HFFc6 (cell line): ENCODE results near the gene NOMO2. TPM values are rescaled to one million over a fixed set of nuclear protein-coding genes. Genes with fewer than 3 reads are reported as not detected.
"Not testable (repeated sequence)": the region's sequence is repeated elsewhere in the genome, so short reads cannot be mapped to it uniquely, and the experiment has no call there.

Experiments
- DNase-seq: peaks from one replicate; pipeline ENCODE4 v3.0.0-alpha.2; 2018
- H3K27ac Mint-ChIP-seq: 2 replicates; pipeline ENCODE4 v1.8.0; 2020; ENCODE audit warnings: mild to moderate bottlenecking, mixed read lengths
- H3K27me3 Mint-ChIP-seq: 2 replicates; pipeline ENCODE4 v1.8.0; 2021; ENCODE audit warnings: mild to moderate bottlenecking, moderate library complexity, mixed read lengths; ENCODE audit not compliant: insufficient read depth
- H3K36me3 Mint-ChIP-seq: 2 replicates; pipeline ENCODE4 v1.8.0; 2021; ENCODE audit warnings: low read depth, mixed read lengths
- H3K4me1 Mint-ChIP-seq: 2 replicates; pipeline ENCODE4 v1.8.0; 2020; ENCODE audit warnings: low read depth, mixed read lengths
- H3K4me3 Mint-ChIP-seq: 2 replicates; pipeline ENCODE4 v1.8.0; 2020; ENCODE audit warnings: mild to moderate bottlenecking, moderate library complexity, mixed read lengths
- H3K9me3 Mint-ChIP-seq: 2 replicates; pipeline ENCODE4 v1.8.0; 2020; ENCODE audit warnings: mild to moderate bottlenecking, mixed read lengths
- total RNA-seq, 6 experiments: library from RNA; stranded (reverse); fragmentation: NEBNext Ultra II Directional; extraction: Animal tissue kit (Norgen Biotek cat#: 25700); gene quantifications; 2 replicates in 1 of 6; 3 replicates in 5 of 6; pipeline ENCODE4 v1.2.3, GENCODE V29; 2021
- TF ChIP-seq, protein P1 (sequence below): fragments of 200-600 bp; sonication (generic); IDR thresholded peaks from 2 replicates; pipeline ENCODE4 v1.5.0; 2021; ENCODE audit warnings: antibody characterized with exemption, mild to moderate bottlenecking

The NOMO2 gene
- total RNA-seq, 6 experiments from 2014 or later, result 211 to 262 (median 239) TPM

DNA sequence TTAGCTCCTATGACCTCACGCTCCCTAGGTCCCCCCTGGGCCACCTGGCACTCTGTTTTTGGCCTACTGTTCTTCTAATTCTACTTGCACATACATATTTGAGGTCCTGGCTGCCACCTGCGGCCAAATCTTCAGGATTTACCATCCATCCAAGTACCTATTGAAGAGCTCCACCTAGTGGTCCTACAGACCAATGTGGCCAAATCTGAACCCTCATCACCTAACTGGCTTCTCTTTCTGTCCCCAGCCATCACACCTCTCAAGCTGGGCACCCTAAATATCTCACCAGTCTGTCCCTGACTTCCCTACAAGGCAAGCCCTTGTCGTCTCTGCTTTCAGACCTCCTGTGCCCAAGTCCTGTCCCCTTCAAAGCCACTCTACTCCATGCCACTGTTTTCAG lies 24.9 kb downstream of the NOMO2 start:
- H3K4me1 Mint-ChIP-seq, H3K27me3 Mint-ChIP-seq, DNase-seq, H3K36me3 Mint-ChIP-seq, H3K4me3 Mint-ChIP-seq, H3K9me3 Mint-ChIP-seq, H3K27ac Mint-ChIP-seq: not testable (repeated sequence)
- TF ChIP-seq, protein P1, sequence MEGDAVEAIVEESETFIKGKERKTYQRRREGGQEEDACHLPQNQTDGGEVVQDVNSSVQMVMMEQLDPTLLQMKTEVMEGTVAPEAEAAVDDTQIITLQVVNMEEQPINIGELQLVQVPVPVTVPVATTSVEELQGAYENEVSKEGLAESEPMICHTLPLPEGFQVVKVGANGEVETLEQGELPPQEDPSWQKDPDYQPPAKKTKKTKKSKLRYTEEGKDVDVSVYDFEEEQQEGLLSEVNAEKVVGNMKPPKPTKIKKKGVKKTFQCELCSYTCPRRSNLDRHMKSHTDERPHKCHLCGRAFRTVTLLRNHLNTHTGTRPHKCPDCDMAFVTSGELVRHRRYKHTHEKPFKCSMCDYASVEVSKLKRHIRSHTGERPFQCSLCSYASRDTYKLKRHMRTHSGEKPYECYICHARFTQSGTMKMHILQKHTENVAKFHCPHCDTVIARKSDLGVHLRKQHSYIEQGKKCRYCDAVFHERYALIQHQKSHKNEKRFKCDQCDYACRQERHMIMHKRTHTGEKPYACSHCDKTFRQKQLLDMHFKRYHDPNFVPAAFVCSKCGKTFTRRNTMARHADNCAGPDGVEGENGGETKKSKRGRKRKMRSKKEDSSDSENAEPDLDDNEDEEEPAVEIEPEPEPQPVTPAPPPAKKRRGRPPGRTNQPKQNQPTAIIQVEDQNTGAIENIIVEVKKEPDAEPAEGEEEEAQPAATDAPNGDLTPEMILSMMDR, result peak; percentile 69

DNA sequence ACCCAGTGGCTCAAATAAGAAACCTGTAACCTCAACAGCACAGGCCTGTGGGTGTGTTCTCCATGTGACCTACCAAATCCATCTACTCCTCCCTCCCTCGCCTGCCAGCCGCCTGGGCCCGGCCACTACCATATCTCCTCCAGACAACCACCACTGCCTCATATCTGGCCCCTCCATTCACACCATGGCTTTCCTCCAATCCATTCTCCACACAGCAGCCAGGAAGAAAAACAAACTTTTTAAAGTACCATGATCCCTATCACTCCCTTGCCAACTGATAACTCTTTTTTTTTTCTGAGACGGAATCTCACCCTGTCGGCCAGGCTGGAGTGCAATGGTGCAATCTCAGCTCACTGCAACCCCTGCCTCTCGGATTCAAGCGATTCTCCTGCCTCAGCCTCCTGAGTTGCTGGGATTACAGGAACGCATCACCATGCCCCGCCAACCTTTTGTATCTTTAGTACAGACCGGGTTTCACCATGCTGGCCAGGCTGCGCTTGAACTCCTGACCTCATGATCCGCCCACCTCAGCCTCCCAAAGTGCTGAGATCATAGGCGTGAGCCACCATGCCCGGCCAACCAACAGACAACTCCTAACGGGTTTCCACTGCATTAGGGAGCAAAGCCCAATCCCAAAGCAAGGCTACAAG lies 26.3 kb downstream of the NOMO2 start:
- DNase-seq, H3K27me3 Mint-ChIP-seq, H3K36me3 Mint-ChIP-seq, H3K4me3 Mint-ChIP-seq, H3K4me1 Mint-ChIP-seq, H3K9me3 Mint-ChIP-seq, H3K27ac Mint-ChIP-seq: not testable (repeated sequence)

DNA sequence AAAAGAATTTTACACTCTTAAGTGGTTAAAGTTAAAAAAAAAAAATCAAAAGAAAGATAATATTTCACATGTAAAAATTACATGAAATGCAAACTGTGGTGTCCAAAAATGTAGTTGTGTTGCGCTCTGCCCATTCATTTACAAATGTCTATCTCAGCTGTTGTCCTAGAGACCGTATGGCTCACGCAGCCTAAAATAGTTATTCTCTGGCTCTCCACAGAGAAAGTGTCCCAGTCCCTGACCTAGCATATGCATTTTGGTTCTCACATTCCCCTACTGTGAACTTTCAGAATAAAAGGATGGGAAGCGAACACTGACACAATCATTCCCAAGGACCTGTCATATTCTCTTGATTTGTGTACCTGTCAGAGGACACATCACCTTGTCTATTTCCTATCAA lies 27.6 kb downstream of the NOMO2 start:
- not testable (repeated sequence) for DNase-seq, H3K36me3 Mint-ChIP-seq, H3K27ac Mint-ChIP-seq, H3K9me3 Mint-ChIP-seq, H3K4me3 Mint-ChIP-seq, H3K27me3 Mint-ChIP-seq, H3K4me1 Mint-ChIP-seq

DNA sequence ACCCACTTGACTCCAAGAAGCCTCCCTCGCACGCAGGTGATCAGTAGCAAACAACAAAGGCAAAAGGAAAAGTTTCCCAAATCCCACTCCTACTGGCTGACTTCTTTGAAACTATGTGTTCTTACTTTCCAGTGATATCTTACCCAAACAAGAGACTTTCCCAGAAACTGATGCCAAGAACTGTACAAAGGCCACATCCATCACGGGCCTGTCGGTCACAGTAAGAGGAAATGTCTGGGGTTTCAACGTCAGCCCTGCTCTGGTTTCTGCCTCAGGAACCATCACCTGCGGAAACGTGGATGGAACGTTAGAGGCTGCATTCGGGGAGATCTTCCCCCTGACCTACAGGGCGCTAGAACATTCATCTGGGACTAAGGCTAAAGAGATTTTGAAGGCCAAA lies 30.6 kb downstream of the NOMO2 start:
- H3K4me1 Mint-ChIP-seq, H3K4me3 Mint-ChIP-seq, DNase-seq, H3K27ac Mint-ChIP-seq, H3K27me3 Mint-ChIP-seq, H3K9me3 Mint-ChIP-seq, H3K36me3 Mint-ChIP-seq: not testable (repeated sequence)

DNA sequence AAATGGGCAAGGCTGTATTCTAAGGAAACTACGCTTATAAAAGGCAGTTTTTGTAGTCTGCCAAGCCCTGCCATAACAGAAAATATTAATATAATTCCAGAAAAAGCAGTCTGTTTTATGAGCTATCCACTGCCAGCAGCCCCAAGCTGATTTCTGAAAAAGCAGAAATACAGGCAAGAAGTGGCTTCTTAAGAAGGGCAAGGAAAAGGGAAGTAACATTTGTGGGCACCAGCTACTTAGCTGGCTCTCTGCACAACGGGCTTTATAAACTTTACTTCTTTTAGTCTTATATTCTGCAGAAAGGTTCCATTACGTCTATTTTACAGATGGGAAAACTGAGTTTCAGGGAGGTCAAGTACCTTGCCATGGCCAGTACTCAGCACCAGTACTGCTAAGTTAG lies 31.6 kb downstream of the NOMO2 start:
- not testable (repeated sequence) for H3K36me3 Mint-ChIP-seq, H3K27ac Mint-ChIP-seq, H3K4me3 Mint-ChIP-seq, H3K27me3 Mint-ChIP-seq, H3K4me1 Mint-ChIP-seq, DNase-seq, H3K9me3 Mint-ChIP-seq

DNA sequence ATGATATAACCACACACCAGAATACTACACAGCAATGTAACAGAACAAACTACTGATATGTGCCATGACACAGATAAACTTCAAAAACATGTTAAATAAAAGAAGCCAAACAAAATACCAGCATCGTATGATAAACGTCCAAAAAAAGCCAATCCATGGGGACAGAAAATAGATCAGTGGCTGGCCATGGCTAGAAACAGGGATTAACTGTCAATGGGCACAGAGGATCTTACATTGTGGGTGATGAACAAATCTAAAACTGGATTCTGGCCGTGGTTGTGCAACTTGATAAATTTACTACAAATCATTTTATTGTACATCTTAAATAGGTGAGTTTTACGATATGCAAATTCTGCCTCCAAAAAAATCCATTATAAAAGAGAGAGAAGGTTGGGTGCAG lies 35.4 kb downstream of the NOMO2 start:
- H3K9me3 Mint-ChIP-seq, H3K4me3 Mint-ChIP-seq, H3K4me1 Mint-ChIP-seq, H3K36me3 Mint-ChIP-seq, H3K27me3 Mint-ChIP-seq, DNase-seq, H3K27ac Mint-ChIP-seq: not testable (repeated sequence)

DNA sequence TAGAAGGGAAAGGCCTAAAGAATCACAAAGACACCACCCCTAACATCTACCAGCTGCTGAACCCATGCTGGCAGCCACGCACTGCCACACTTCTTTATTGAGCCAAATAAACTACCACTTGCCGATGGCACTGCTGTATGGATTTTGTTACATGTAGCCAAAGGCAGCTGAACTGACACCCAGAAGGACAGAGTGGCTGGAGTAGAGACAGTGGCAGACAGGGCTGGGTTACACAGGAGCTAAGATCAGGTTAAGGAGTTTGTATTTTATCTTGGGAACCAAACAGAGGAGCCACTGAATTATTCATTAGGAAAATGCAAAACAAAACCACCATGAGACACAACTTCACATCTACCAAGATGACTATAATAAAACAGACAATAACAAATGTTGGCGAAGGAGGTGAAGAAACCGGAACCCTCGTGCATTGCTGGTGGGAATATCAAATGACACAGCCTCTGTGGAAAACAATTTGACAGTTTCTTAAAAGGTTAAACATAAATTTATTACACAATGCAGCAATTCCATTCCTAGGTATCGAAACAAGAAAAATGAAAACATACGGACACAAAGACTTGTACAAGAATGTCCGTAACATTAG lies 35.9 kb downstream of the NOMO2 start:
- DNase-seq, H3K4me1 Mint-ChIP-seq, H3K27ac Mint-ChIP-seq, H3K9me3 Mint-ChIP-seq, H3K36me3 Mint-ChIP-seq, H3K27me3 Mint-ChIP-seq, H3K4me3 Mint-ChIP-seq: not testable (repeated sequence)

DNA sequence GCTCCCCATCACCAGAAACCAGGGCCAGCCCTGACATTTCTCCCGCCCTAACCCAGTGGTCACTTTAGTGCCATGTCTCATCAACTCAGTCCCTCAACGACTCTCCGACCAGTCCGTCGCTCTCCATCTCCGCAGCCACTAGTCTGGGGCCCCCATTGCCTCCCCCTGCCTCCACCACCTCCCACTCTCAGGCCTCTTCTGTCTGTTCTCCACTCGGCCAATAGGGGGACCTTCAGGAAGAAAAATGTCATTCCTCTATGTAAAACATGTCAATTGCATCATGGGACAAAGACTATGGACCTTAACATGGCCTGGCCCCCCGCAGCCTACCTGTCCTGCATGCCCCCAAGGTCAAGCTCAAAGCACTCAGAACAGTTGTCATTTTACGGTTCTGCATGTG lies 39.3 kb downstream of the NOMO2 start:
- H3K4me3 Mint-ChIP-seq, H3K9me3 Mint-ChIP-seq, H3K36me3 Mint-ChIP-seq, H3K4me1 Mint-ChIP-seq, H3K27me3 Mint-ChIP-seq, DNase-seq, H3K27ac Mint-ChIP-seq: not testable (repeated sequence)

DNA sequence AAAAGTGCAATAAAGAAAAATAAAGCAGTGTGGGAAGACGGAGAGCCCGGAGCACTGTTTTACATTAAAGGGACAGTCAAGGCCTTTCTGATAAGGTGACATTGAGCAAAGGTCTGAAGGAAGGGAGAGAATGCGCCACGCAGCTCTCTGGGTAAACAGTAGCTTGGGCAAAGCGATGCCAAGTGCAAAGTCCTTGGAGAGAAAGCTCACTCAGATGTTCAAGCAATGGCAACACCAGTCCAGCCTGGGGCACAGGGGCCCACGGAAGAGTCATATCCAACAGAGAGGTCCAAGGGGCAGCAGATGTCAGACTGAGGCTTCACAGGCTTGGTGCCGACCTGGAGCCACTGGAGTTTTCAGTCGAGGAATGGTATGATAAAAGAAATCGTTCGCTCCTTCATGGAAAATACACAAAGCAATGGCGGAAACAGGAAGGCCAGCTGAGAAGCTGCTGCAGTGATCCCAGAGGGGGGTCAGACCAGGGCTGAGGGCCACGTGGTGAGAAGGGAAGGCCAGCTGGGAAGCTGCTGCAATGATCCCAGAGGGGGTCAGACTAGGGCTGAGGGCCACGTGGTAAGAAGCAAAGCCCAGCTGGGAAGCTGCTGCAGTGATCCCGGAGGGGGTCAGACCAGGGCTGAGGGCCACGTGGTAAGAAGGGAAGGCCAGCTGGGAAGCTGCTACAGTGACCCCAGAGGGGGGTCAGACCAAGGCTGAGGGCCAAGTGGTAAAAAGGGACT lies 40.3 kb downstream of the NOMO2 start:
- not testable (repeated sequence) for H3K27ac Mint-ChIP-seq, H3K4me1 Mint-ChIP-seq, H3K9me3 Mint-ChIP-seq, H3K36me3 Mint-ChIP-seq, H3K27me3 Mint-ChIP-seq, DNase-seq, H3K4me3 Mint-ChIP-seq

DNA sequence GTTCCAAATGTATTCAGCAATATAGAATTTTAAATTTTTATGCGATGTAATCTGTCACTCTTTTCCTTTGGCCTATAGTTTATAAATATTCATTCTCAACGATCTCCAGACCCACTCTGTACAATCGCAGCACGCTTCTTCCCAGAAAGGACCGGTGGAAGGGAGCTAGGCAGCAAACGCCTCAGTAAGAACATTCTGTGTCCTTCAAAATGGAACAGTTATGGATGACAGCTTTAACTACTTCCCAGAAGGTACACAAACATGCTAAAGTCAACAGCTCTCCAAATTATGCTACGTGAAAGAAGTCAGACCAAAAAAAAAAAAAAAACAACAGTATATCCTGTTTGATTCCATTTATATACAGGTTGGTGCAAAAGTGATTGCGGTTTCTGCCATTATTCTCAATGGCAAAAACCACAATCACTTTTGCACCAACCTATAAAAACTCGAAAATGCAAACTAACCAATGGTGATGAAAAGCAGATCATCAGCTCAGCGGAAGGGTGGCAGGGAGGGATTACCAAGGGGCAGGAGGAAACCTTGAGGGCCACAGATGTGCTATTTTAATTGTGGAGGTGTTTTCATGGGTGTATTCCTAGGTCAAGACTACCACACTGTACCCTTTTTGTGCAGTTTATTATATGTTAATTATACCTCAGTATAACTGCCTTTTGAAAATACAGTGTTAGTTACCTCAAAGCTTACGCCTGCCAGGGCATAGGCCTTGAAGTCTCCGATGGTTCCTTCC lies 43.2 kb downstream of the NOMO2 start:
- not testable (repeated sequence) for H3K9me3 Mint-ChIP-seq, H3K4me3 Mint-ChIP-seq, DNase-seq, H3K36me3 Mint-ChIP-seq, H3K27ac Mint-ChIP-seq, H3K27me3 Mint-ChIP-seq, H3K4me1 Mint-ChIP-seq

DNA sequence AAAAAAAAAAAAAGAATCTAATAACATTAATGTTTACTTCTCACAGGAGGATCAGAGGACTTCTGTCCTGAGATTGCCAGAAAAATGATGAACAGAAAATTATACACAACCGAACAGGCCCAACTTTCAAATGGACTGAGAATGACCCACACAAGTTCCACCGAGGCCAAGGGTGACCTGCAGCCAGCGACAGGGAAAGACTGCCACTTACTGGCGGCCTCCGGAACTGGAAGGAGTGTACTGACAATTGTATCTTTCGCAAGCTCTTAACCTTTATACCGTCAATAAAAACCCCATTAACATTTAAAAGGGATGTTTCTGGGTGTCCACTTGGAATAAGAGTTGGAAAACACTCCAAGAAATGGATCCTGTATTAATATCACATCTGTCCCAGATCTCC lies 63.5 kb downstream of the NOMO2 start:
- not testable (repeated sequence) for DNase-seq, H3K4me1 Mint-ChIP-seq, H3K9me3 Mint-ChIP-seq, H3K27ac Mint-ChIP-seq, H3K36me3 Mint-ChIP-seq, H3K4me3 Mint-ChIP-seq, H3K27me3 Mint-ChIP-seq

DNA sequence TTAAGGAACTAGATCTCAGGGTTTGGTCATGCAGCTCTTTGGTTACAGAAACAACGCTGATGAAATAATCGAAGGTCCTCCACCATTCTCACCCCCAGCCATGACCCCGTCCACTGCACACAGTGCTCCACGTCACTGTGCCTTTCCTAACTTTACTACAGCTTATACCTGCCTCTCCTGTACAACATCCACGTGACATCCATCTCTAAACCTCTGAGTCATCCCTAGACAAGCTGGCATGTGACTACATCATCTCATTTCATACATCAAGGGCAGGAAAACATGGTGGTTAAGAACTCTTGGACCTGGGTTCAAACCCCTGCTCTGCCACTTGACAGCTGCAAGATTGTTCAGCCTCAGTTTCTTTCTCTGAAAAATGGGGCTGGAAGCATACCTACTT lies 64.9 kb downstream of the NOMO2 start:
- DNase-seq, H3K4me3 Mint-ChIP-seq, H3K27me3 Mint-ChIP-seq, H3K27ac Mint-ChIP-seq, H3K9me3 Mint-ChIP-seq, H3K4me1 Mint-ChIP-seq, H3K36me3 Mint-ChIP-seq: not testable (repeated sequence)
